PC-3 (cell line): ENCODE data around the gene EIF4E2. TPM values are rescaled to one million over a fixed set of nuclear protein-coding genes. Genes with fewer than 3 reads are reported as not detected.

Experiments used
- ATAC-seq: fragments of 200-7000 bp; cut with Tn5 transposase; 2 replicates; pipeline ENCODE4 v1.9.1; 2020; ENCODE audit warnings: mild to moderate bottlenecking, moderate library complexity
- BruUV-seq: library from RNA; stranded (reverse); fragments of 400-500 nt; replicated peaks from 2 replicates; lab custom pipeline; 2021; lab: Mats Ljungman, UMichigan
- CTCF ChIA-PET: fragments of 300-600 bp; sonication (Branson Sonifier 250); formaldehyde crosslinking; loops from one replicate; lab custom pipeline; 2022; ENCODE audit warnings: antibody characterized with exemption; lab: Charles Lee
- POLR2A ChIA-PET: fragments of 300-600 bp; sonication (Branson Sonifier 250); formaldehyde crosslinking; loops from one replicate; lab custom pipeline; 2022; ENCODE audit warnings: antibody characterized with exemption; ENCODE audit not compliant: unreplicated experiment; lab: Charles Lee
- DNase-seq: peaks from one replicate; pipeline ENCODE4 v3.0.0-alpha.2; 2015
- H2AFZ ChIP-seq: fragments of 300-600 bp; sonication (generic); 2 replicates; pipeline ENCODE4 v1.6.0; 2016; ENCODE audit warnings: antibody characterized with exemption, low read length
- H3F3A ChIP-seq: fragments of 300-600 bp; sonication (generic); one replicate; pipeline ENCODE4 v1.6.0; 2017; ENCODE audit warnings: antibody characterized with exemption, low read length, control low read depth, mild to moderate bottlenecking; ENCODE audit not compliant: unreplicated experiment
- H3K27ac ChIP-seq: fragments of 300-600 bp; sonication (generic); 2 replicates; pipeline ENCODE4 v1.5.1; 2016; ENCODE audit warnings: mild to moderate bottlenecking, low read length
- H3K27me3 ChIP-seq: fragments of 300-600 bp; sonication (generic); 2 replicates; pipeline ENCODE4 v1.6.1; 2016; ENCODE audit warnings: low read length, mixed read lengths
- H3K36me3 ChIP-seq: fragments of 300-600 bp; sonication (generic); 2 replicates; pipeline ENCODE4 v1.6.1; 2016; ENCODE audit warnings: low read depth, mixed run types, low read length, mixed read lengths
- H3K4me1 ChIP-seq: fragments of 300-600 bp; sonication (generic); 2 replicates; pipeline ENCODE4 v1.5.1; 2016; ENCODE audit warnings: low read length; ENCODE audit not compliant: insufficient read depth
- H3K4me2 ChIP-seq: fragments of 300-600 bp; sonication (generic); 2 replicates; pipeline ENCODE4 v1.6.0; 2016; ENCODE audit warnings: low read length
- H3K4me3 ChIP-seq: fragments of 300-600 bp; sonication (generic); 2 replicates; pipeline ENCODE4 v1.5.1; 2016; ENCODE audit warnings: mild to moderate bottlenecking, low read length, mixed read lengths
- H3K79me2 ChIP-seq: fragments of 300-600 bp; sonication (generic); 2 replicates; pipeline ENCODE4 v1.6.1; 2017; ENCODE audit warnings: low read length, mixed read lengths
- H3K9ac ChIP-seq: fragments of 300-600 bp; sonication (generic); 2 replicates; pipeline ENCODE4 v1.6.0; 2016; ENCODE audit warnings: mild to moderate bottlenecking, low read length
- H3K9me2 ChIP-seq: fragments of 300-600 bp; sonication (generic); replicated peaks from 2 replicates; pipeline ENCODE4 v1.6.1; 2016; ENCODE audit warnings: mixed run types, low read length, mixed read lengths
- H3K9me3 ChIP-seq: fragments of 300-600 bp; sonication (generic); 2 replicates; pipeline ENCODE4 v1.6.1; 2016; ENCODE audit warnings: low read length, mixed read lengths
- H4K20me1 ChIP-seq: fragments of 300-600 bp; sonication (generic); 2 replicates; pipeline ENCODE4 v1.6.1; 2016; ENCODE audit warnings: low read length, mixed read lengths
- CTCF ChIP-seq: fragments of 300-600 bp; sonication (generic); conservative IDR thresholded peaks from 2 replicates; pipeline ENCODE4 v1.5.1; 2017; ENCODE audit warnings: antibody characterized with exemption, low read depth, mild to moderate bottlenecking, low read length
- EZH2 ChIP-seq: fragments of 300-600 bp; sonication (generic); IDR thresholded peaks from one replicate; pipeline ENCODE4 v1.6.1; 2017; ENCODE audit warnings: antibody characterized with exemption, mild to moderate bottlenecking, low read length; ENCODE audit not compliant: unreplicated experiment
- EZH2phosphoT487 ChIP-seq: fragments of 300-600 bp; sonication (generic); IDR thresholded peaks from 2 replicates; pipeline ENCODE4 v1.6.1; 2018; ENCODE audit warnings: mild to moderate bottlenecking, antibody characterized with exemption, low read length, borderline replicate concordance
- intact Hi-C: fragments of 100-400 bp; cut with micrococcal nuclease; formaldehyde crosslinking; loops from 2 replicates; pipeline ENCODE4 v1.9.0; 2023
- total RNA-seq: library from RNA; depleted of rRNA; stranded (reverse); fragments of >200 nt; gene quantifications from 2 replicates; pipeline ENCODE4 v1.2.3, GENCODE V29; 2014

The EIF4E2 gene
- total RNA-seq, 1 experiment from 2014 or later = 55.1 TPM

- Histone ChIP-seq H4K20me1 (no peaks in the 10 kb centered on the region), H3K4me1 (peaks cover 11% of the 10 kb centered on the region), H3K9me3 (no peaks in the 10 kb centered on the region), H3K36me3 (no peaks in the 10 kb centered on the region), H3K4me3 (no peak overlapping the region), H3K79me2 (no peaks in the 10 kb centered on the region), H3K27me3 (no peaks in the 10 kb centered on the region), H3K27ac (no peak overlapping the region), H2AFZ (no peak overlapping the region), H3F3A (no peaks in the 10 kb centered on the region), H3K9me2 (no peaks in the 10 kb centered on the region), H3K9ac (no peak overlapping the region), H3K4me2 (no peak overlapping the region)
- intact Hi-C loops = no loop called here
- BruUV-seq = no TSS peak
- ChIA-PET POLR2A (no interaction called here), CTCF (no interaction called here)
- ATAC-seq = no peak
- TF ChIP-seq CTCF = no peak
- TF ChIP-seq EZH2phosphoT487 = no peak
- no peak for TF ChIP-seq EZH2
- no peak for DNase-seq
Observed at GRCh38 chr2:232584238-232584637, 33.7 kb downstream of the EIF4E2 start.

- ATAC-seq (no peak), DNase-seq (no peak)
- no TSS peak for BruUV-seq
- Histone ChIP-seq H3K36me3 (no peaks in the 10 kb centered on the region), H3K27ac (no peak overlapping the region), H2AFZ (no peak overlapping the region), H3K9ac (no peak overlapping the region), H3K9me3 (no peaks in the 10 kb centered on the region), H3F3A (peaks cover 2% of the 10 kb centered on the region), H3K27me3 (no peaks in the 10 kb centered on the region), H4K20me1 (no peaks in the 10 kb centered on the region), H3K4me1 (peaks cover 22% of the 10 kb centered on the region), H3K4me2 (no peak overlapping the region), H3K4me3 (no peak overlapping the region), H3K9me2 (no peaks in the 10 kb centered on the region), H3K79me2 (no peaks in the 10 kb centered on the region)
- ChIA-PET POLR2A (interaction anchor here (0.6 kb wide), 1 partner anchor 17 kb away, joined by 4 read pairs; no protein-coding TSS in a partner anchor), CTCF (no interaction called here)
- intact Hi-C loops = no loop called here
- TF ChIP-seq EZH2phosphoT487 (no peak), EZH2 (no peak), CTCF (no peak)
Observed at GRCh38 chr2:232586943-232587505, 36.5 kb downstream of the EIF4E2 start.

GRCh38 chr2:232587512-232587911 lies 37.0 kb downstream of the EIF4E2 start:
- no peak overlapping the region for H3K27ac ChIP-seq
- H3K4me2 ChIP-seq = no peak overlapping the region
- H3K4me1 ChIP-seq = peaks cover 27% of the 10 kb centered on the region
- H3K79me2 ChIP-seq = no peaks in the 10 kb centered on the region
- no peaks in the 10 kb centered on the region for H3K9me2 ChIP-seq
- POLR2A ChIA-PET = no interaction called here
- CTCF ChIA-PET = no interaction called here
- no peak overlapping the region for H3K4me3 ChIP-seq
- no peaks in the 10 kb centered on the region for H3K36me3 ChIP-seq
- DNase-seq (no peak), ATAC-seq (no peak)
- peaks cover 7% of the 10 kb centered on the region for H3F3A ChIP-seq
- H2AFZ ChIP-seq = no peak overlapping the region
- H4K20me1 ChIP-seq = no peaks in the 10 kb centered on the region
- BruUV-seq = no TSS peak
- H3K9me3 ChIP-seq = no peaks in the 10 kb centered on the region
- TF ChIP-seq EZH2phosphoT487 (no peak), CTCF (no peak), EZH2 (no peak)
- intact Hi-C loops = no loop called here
- no peaks in the 10 kb centered on the region for H3K27me3 ChIP-seq
- no peak overlapping the region for H3K9ac ChIP-seq
